KOPT-K1 (cell line): ENCODE measurements around the gene STT3B.

Experiments
- H3K27ac ChIP-seq: fragments of 200-600 bp; sonication (generic); 2 replicates; pipeline ENCODE4 v1.5.1; 2016; ENCODE audit warnings: antibody characterized with exemption, mild to moderate bottlenecking, low read depth, low read length; ENCODE audit not compliant: poor library complexity, severe bottlenecking
- H3K36me3 ChIP-seq: fragments of 200-600 bp; sonication (generic); 2 replicates; pipeline ENCODE4 v1.5.1; 2017; ENCODE audit warnings: antibody characterized with exemption, mild to moderate bottlenecking, low read length, moderate library complexity; ENCODE audit not compliant: insufficient read depth
- H3K9me3 ChIP-seq: fragments of 200-600 bp; sonication (generic); 2 replicates; pipeline ENCODE4 v1.5.1; 2017; ENCODE audit warnings: antibody characterized with exemption, low read length, mild to moderate bottlenecking; ENCODE audit not compliant: insufficient read depth, poor library complexity, severe bottlenecking

The STT3B gene

GRCh38 chr3:31532587-31533168 lies at the start of gene STT3B:
Gene STT3B (plus strand): TSS chr3:31532925. CDS start chr3:31532999, 74 bp downstream.
- H3K9me3 ChIP-seq = no peaks in the 10 kb centered on the region
- peaks cover 25% of the 10 kb centered on the region for H3K36me3 ChIP-seq
- peak within 1 kb of the TSS; percentile 99 for H3K27ac ChIP-seq

- Histone ChIP-seq H3K36me3 (no peaks in the 10 kb centered on the region), H3K27ac (no peak overlapping the region), H3K9me3 (peaks cover 15% of the 10 kb centered on the region)
These were observed 48.9 kb upstream of the STT3B start for GRCh38 chr3:31483776-31484175.

- no peak overlapping the region for H3K27ac ChIP-seq
- peaks cover 4% of the 10 kb centered on the region for H3K9me3 ChIP-seq
- H3K36me3 ChIP-seq = no peaks in the 10 kb centered on the region
These were observed 47.5 kb upstream of the STT3B start for GRCh38 chr3:31485196-31485595.

GRCh38 chr3:31486865-31487533 lies 45.7 kb upstream of the STT3B start:
- Histone ChIP-seq H3K9me3 (peaks cover 20% of the 10 kb centered on the region), H3K36me3 (no peaks in the 10 kb centered on the region), H3K27ac (no peak overlapping the region)

GRCh38 chr3:31488475-31489017 lies 44.2 kb upstream of the STT3B start:
- H3K9me3 ChIP-seq = peaks cover 35% of the 10 kb centered on the region
- no peaks in the 10 kb centered on the region for H3K36me3 ChIP-seq
- no peak overlapping the region for H3K27ac ChIP-seq

- Histone ChIP-seq H3K27ac (no peak overlapping the region), H3K9me3 (peaks cover 39% of the 10 kb centered on the region), H3K36me3 (no peaks in the 10 kb centered on the region)
These were observed 42.2 kb upstream of the STT3B start for GRCh38 chr3:31490502-31490901.

GRCh38 chr3:31491660-31492059 lies 41.1 kb upstream of the STT3B start:
- Histone ChIP-seq H3K36me3 (no peaks in the 10 kb centered on the region), H3K9me3 (peaks cover 39% of the 10 kb centered on the region), H3K27ac (no peak overlapping the region)

- no peaks in the 10 kb centered on the region for H3K36me3 ChIP-seq
- H3K27ac ChIP-seq = no peak overlapping the region
- peaks cover 39% of the 10 kb centered on the region for H3K9me3 ChIP-seq
These were observed 39.6 kb upstream of the STT3B start for GRCh38 chr3:31493149-31493548.

- Histone ChIP-seq H3K36me3 (no peaks in the 10 kb centered on the region), H3K9me3 (peaks cover 26% of the 10 kb centered on the region), H3K27ac (no peak overlapping the region)
These were observed 36.6 kb upstream of the STT3B start for GRCh38 chr3:31495971-31496665.

- peaks cover 2% of the 10 kb centered on the region for H3K9me3 ChIP-seq
- H3K36me3 ChIP-seq = no peaks in the 10 kb centered on the region
- H3K27ac ChIP-seq = no peak overlapping the region
These were observed 33.9 kb upstream of the STT3B start for GRCh38 chr3:31498791-31499190.

GRCh38 chr3:31499281-31499680 lies 33.4 kb upstream of the STT3B start:
- Histone ChIP-seq H3K9me3 (no peaks in the 10 kb centered on the region), H3K36me3 (no peaks in the 10 kb centered on the region), H3K27ac (no peak overlapping the region)

- Histone ChIP-seq H3K9me3 (no peaks in the 10 kb centered on the region), H3K36me3 (no peaks in the 10 kb centered on the region), H3K27ac (no peak overlapping the region)
These were observed 29.9 kb upstream of the STT3B start for GRCh38 chr3:31502803-31503221.

GRCh38 chr3:31503456-31503855 lies 29.3 kb upstream of the STT3B start:
- Histone ChIP-seq H3K36me3 (no peaks in the 10 kb centered on the region), H3K9me3 (no peaks in the 10 kb centered on the region), H3K27ac (no peak overlapping the region)

- Histone ChIP-seq H3K27ac (no peak overlapping the region), H3K9me3 (no peaks in the 10 kb centered on the region), H3K36me3 (no peaks in the 10 kb centered on the region)
These were observed 28.5 kb upstream of the STT3B start for GRCh38 chr3:31504230-31504629.

GRCh38 chr3:31505371-31506048 lies 27.2 kb upstream of the STT3B start:
- Histone ChIP-seq H3K9me3 (no peaks in the 10 kb centered on the region), H3K36me3 (no peaks in the 10 kb centered on the region), H3K27ac (no peak overlapping the region)
